ENCODE results near the gene GKN2.
"Not testable (repeated sequence)": the region's sequence is repeated elsewhere in the genome, so short reads cannot be mapped to it uniquely, and the experiment has no call there.

The GKN2 gene

GRCh38 chr2:68955432-68955831 is 2.7 kb upstream of the GKN2 start:
- DNase-seq: not testable (repeated sequence)

- no peak for DNase-seq
Measured at GRCh38 chr2:68951899-68952298, 794 bp downstream of the GKN2 start.

- no peak for DNase-seq
Measured at GRCh38 chr2:68948710-68949109, 4.0 kb downstream of the GKN2 start.

GRCh38 chr2:68946117-68946516 is 6.6 kb downstream of the GKN2 start:
- DNase-seq: no peak

GRCh38 chr2:68943581-68944568 is 8.8 kb downstream of the GKN2 start:
- DNase-seq: peak; percentile 75

GRCh38 chr2:68942827-68943226 is 9.9 kb downstream of the GKN2 start:
- no peak for DNase-seq

GRCh38 chr2:68940369-68940768 is 12.3 kb downstream of the GKN2 start:
- DNase-seq: no peak

- DNase-seq: no peak
Measured at GRCh38 chr2:68939962-68940361, 12.7 kb downstream of the GKN2 start.

GRCh38 chr2:68938938-68939337 is 13.8 kb downstream of the GKN2 start:
- DNase-seq: no peak

- DNase-seq: no peak
Measured at GRCh38 chr2:68937346-68938055, 15.2 kb downstream of the GKN2 start.

- no peak for DNase-seq
Measured at GRCh38 chr2:68936889-68937288, 15.8 kb downstream of the GKN2 start.

- DNase-seq: no peak
Measured at GRCh38 chr2:68936427-68936826, 16.3 kb downstream of the GKN2 start.

GRCh38 chr2:68935471-68935870 is 17.2 kb downstream of the GKN2 start:
- DNase-seq: no peak

- no peak for DNase-seq
Measured at GRCh38 chr2:68934021-68934420, 18.7 kb downstream of the GKN2 start.

GRCh38 chr2:68932402-68932801 is 20.3 kb downstream of the GKN2 start:
- no peak for DNase-seq

- no peak for DNase-seq
Measured at GRCh38 chr2:68931799-68932198, 20.9 kb downstream of the GKN2 start.

GRCh38 chr2:68931149-68931711 is 21.5 kb downstream of the GKN2 start:
- DNase-seq: no peak

- DNase-seq: no peak
Measured at GRCh38 chr2:68926796-68927195, 25.9 kb downstream of the GKN2 start.

- DNase-seq: peak; percentile 77
Measured at GRCh38 chr2:68925295-68925896, 27.3 kb downstream of the GKN2 start.

GRCh38 chr2:68921646-68922045 is 31.0 kb downstream of the GKN2 start:
- no peak for DNase-seq

- no peak for DNase-seq
Measured at GRCh38 chr2:68920481-68921170, 32.1 kb downstream of the GKN2 start.

- DNase-seq: no peak
Measured at GRCh38 chr2:68918497-68918896, 34.2 kb downstream of the GKN2 start.
